Neutrophil (primary cell): ENCODE data around the gene SLC46A2.

ENCODE experiments used
- H3K27ac ChIP-seq: fragments of 200-600 bp; sonication (generic); 2 replicates; pipeline ENCODE4 v1.5.1; 2016; ENCODE audit warnings: mild to moderate bottlenecking, moderate library complexity
- H3K27me3 ChIP-seq: fragments of 200-600 bp; sonication (generic); 2 replicates; pipeline ENCODE4 v1.6.0; 2016; ENCODE audit warnings: mild to moderate bottlenecking
- H3K36me3 ChIP-seq: fragments of 200-600 bp; sonication (generic); 2 replicates; pipeline ENCODE4 v1.5.1; 2017
- H3K4me1 ChIP-seq, 2 experiments: fragments of 200-600 bp in 1 of 2; sonication (generic) in 1 of 2; 1 replicate in 1 of 2; 2 replicates in 1 of 2; pipeline versions ENCODE4 v1.5.1 to v1.6.1; 2013 to 2016; ENCODE audit warnings: low read depth in 1 of 2, low read length in 1 of 2, mild to moderate bottlenecking in 1 of 2, moderate library complexity in 1 of 2; ENCODE audit not compliant: control insufficient read depth in 1 of 2, insufficient read depth in 1 of 2
- H3K4me3 ChIP-seq, 2 experiments: fragments of 200-600 bp in 1 of 2; sonication (generic) in 1 of 2; 1 replicate in 1 of 2; 2 replicates in 1 of 2; pipeline ENCODE4 v1.5.1; 2013 to 2016; ENCODE audit warnings: low read depth in 1 of 2, low read length in 1 of 2, mild to moderate bottlenecking in 1 of 2, moderate library complexity in 1 of 2
- H3K9me3 ChIP-seq: fragments of 200-600 bp; sonication (generic); 2 replicates; pipeline ENCODE4 v1.5.1; 2016
- TF ChIP-seq, protein P1 (sequence below): fragments of 200-600 bp; sonication (generic); IDR thresholded peaks from 2 replicates; pipeline ENCODE4 v1.5.1; 2016; ENCODE audit warnings: antibody characterized with exemption

Gene SLC46A2

GRCh38 chr9:112894699-112895098, 4.0 kb upstream of the SLC46A2 start:
- Histone ChIP-seq H3K4me3 (peak overlapping the region in 1 of 2 experiments; percentile 11), H3K4me1 (peaks cover 32 to 39% of the 10 kb centered on the region in 2 experiments), H3K27ac (peak overlapping the region; percentile 79), H3K9me3 (no peaks in the 10 kb centered on the region), H3K27me3 (peaks cover 81% of the 10 kb centered on the region), H3K36me3 (no peaks in the 10 kb centered on the region)
- TF ChIP-seq, protein P1, sequence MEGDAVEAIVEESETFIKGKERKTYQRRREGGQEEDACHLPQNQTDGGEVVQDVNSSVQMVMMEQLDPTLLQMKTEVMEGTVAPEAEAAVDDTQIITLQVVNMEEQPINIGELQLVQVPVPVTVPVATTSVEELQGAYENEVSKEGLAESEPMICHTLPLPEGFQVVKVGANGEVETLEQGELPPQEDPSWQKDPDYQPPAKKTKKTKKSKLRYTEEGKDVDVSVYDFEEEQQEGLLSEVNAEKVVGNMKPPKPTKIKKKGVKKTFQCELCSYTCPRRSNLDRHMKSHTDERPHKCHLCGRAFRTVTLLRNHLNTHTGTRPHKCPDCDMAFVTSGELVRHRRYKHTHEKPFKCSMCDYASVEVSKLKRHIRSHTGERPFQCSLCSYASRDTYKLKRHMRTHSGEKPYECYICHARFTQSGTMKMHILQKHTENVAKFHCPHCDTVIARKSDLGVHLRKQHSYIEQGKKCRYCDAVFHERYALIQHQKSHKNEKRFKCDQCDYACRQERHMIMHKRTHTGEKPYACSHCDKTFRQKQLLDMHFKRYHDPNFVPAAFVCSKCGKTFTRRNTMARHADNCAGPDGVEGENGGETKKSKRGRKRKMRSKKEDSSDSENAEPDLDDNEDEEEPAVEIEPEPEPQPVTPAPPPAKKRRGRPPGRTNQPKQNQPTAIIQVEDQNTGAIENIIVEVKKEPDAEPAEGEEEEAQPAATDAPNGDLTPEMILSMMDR = no peak

DNA sequence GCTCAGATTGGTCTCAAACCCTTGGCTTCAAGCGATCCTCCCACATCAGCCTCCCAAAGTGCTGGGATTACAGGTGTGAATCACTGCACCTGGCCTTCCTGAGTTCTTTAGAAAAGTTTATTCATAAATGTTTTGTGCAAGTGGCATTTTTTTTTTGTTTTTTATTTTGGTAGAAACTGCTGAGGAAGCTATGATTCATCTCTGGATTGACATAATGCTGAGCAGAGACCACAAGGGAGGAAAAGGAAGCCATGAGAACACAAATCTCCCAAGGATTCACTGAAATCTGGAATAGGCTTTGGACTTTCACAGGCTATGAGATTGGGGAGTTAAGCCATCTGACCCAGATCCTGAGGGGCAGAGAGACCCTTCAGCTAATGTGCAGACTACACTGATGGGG, 3.4 kb upstream of the SLC46A2 start:
- Histone ChIP-seq H3K36me3 (no peaks in the 10 kb centered on the region), H3K9me3 (no peaks in the 10 kb centered on the region), H3K27ac (peak overlapping the region; percentile 79), H3K27me3 (peaks cover 81% of the 10 kb centered on the region), H3K4me3 (peak overlapping the region in 1 of 2 experiments; percentile 11), H3K4me1 (peaks cover 32 to 36% of the 10 kb centered on the region in 2 experiments)
- TF ChIP-seq, protein P1 = no peak

- TF ChIP-seq, protein P1 = no peak
- H3K27ac ChIP-seq = no peak overlapping the region
- peaks cover 81% of the 10 kb centered on the region for H3K27me3 ChIP-seq
- H3K36me3 ChIP-seq = no peaks in the 10 kb centered on the region
- H3K9me3 ChIP-seq = no peaks in the 10 kb centered on the region
- H3K4me3 ChIP-seq = no peak overlapping the region
- peaks cover 26 to 29% of the 10 kb centered on the region in 2 experiments for H3K4me1 ChIP-seq
These were observed 2.3 kb upstream of the SLC46A2 start for GRCh38 chr9:112892981-112893380.

DNA sequence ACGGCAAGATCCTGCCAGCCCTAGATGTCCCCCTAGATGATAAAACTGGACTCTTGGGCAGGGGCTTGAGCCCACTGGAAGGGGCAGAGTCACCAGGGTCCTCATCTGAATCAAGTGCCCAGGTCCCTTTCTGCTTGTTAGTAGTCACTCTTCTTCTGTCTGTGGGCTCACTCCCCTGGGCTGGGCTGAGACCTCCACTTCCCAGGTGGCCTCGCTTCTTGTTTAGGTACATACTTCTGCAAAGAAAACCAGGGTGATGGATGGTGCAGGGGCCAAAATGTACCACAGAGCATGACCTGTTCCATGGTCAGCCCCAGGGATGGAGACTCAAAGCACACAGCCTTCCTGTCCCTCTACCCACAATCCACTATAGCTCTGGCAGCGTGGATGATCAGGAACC, 845 bp upstream of the SLC46A2 start:
- Histone ChIP-seq H3K27ac (no peak overlapping the region), H3K9me3 (no peaks in the 10 kb centered on the region), H3K4me1 (peaks cover 26 to 29% of the 10 kb centered on the region in 2 experiments), H3K4me3 (no peak overlapping the region), H3K27me3 (peaks cover 76% of the 10 kb centered on the region), H3K36me3 (no peaks in the 10 kb centered on the region)
- TF ChIP-seq, protein P1 = no peak

- Histone ChIP-seq H3K27me3 (peaks cover 77% of the 10 kb centered on the region), H3K9me3 (no peaks in the 10 kb centered on the region), H3K4me1 (peaks cover 6 to 10% of the 10 kb centered on the region in 2 experiments), H3K4me3 (no peak overlapping the region), H3K27ac (no peak overlapping the region), H3K36me3 (no peaks in the 10 kb centered on the region)
- TF ChIP-seq, protein P1 = peak; percentile 57
These were observed 3.3 kb downstream of the SLC46A2 start for GRCh38 chr9:112887381-112887780.

DNA sequence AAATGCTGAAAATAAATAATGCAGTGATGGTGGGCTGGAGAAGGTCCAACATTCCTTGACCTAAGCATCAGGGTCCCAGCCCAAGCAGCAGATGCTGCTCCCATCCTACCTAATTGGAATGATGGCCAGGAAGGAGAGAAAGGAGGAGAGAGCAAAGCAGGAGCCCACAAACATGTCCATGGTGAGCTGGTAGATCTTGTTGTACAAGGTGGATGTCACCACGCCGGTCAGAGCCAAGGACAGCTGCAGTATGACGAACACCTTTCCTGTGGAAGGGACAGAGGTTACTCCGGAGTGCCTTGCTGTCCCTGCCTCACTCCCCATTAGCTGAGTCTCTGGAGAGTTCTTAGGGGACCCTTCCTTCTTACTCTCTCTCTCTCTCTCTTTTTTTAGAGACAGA, 4.3 kb downstream of the SLC46A2 start:
- Histone ChIP-seq H3K4me3 (no peak overlapping the region), H3K27ac (no peak overlapping the region), H3K9me3 (no peaks in the 10 kb centered on the region), H3K27me3 (peaks cover 67% of the 10 kb centered on the region), H3K36me3 (no peaks in the 10 kb centered on the region), H3K4me1 (peaks cover 6 to 10% of the 10 kb centered on the region in 2 experiments)
- TF ChIP-seq, protein P1 = no peak
